Activated T-cell treated with anti-CD3 and anti-CD28 coated beads for 1 hour (primary cell): ENCODE results near the gene BOD1L1.

Source experiments
- DNase-seq: peaks from one replicate; pipeline ENCODE4 v3.0.0-alpha.2; 2020; ENCODE audit warnings: low read depth

Gene BOD1L1

GRCh38 chr4:13558881-13559280 is 68.6 kb downstream of the BOD1L1 start:
- no peak for DNase-seq

GRCh38 chr4:13555325-13555724 is 72.2 kb downstream of the BOD1L1 start:
- DNase-seq, result no peak

DNA sequence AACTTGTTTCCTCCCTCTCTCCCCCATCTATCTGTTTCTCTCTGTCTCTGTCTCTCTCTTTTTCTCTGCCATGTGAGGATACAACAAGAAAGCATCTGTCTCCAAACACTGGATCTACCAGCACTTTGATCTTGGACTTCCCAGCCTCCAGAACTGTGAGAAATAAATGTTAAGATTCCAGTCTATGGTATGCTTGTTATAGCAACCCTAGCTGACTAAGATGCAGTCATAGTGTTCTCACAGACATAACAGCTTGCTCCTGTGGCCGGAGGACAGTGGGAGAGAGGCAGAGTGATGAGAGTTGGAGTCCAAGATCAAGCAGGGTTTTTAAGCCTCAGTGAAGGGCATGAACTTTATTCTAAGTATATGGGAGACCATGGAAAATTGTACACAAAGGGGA is 74.4 kb downstream of the BOD1L1 start:
- no peak for DNase-seq

DNA sequence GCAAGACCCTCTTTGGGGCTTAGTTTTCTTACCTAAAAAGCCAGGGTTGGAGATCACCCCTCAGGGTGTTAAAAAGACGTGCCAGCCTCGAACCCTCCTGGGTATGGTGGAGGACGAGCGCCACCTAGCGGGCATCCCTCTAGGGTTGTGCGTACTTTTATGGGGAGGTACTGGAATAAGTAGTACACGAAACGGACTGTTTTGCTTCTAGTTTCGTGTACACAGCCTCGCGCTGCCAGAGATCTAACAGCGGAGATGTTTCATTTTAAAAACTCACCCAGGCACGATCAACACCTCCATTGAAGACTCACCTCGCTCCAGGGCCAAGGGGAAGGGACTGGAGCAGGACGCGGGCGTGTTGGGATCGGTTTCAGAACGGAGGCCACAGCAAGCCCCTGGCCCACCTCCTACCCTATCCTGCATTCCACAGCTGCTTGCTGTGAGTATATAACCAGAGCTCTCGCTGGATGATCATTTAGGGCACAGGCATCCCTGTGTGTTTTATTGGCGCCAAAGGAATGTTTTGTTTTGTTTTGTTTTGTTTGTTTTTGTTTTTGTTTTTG is 78.5 kb downstream of the BOD1L1 start:
- DNase-seq, result peak; percentile 79

- no peak for DNase-seq
Observed at GRCh38 chr4:13548059-13548983, 79.2 kb downstream of the BOD1L1 start.

DNA sequence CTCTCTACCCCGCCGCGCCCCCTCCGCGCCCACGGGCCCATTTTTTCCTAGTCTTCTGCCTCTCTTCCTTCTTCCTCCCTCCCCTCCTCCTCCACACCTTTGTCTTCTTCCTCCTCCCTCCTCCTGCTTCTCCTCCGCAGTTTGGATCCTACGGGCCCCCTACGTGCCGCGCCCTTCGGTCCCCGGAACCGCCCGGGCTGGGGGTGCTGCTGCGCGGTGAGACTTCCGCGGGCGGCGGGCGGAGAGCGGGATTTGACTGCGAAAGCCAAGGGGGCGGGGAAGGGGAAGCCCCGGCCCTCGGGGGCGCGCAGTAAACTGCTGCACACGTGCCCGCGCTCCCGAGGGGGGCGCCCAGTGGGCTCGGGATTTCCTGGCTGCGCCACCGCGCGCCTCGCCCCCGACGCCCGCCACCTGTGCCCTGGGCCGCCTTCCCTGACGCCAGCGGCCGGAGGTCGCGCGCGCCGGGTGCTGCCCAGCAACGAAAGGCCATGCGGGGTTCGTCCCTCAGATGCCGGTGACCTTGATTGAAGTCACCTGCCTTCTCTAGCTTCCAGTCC is 80.0 kb downstream of the BOD1L1 start:
- DNase-seq, result no peak

DNA sequence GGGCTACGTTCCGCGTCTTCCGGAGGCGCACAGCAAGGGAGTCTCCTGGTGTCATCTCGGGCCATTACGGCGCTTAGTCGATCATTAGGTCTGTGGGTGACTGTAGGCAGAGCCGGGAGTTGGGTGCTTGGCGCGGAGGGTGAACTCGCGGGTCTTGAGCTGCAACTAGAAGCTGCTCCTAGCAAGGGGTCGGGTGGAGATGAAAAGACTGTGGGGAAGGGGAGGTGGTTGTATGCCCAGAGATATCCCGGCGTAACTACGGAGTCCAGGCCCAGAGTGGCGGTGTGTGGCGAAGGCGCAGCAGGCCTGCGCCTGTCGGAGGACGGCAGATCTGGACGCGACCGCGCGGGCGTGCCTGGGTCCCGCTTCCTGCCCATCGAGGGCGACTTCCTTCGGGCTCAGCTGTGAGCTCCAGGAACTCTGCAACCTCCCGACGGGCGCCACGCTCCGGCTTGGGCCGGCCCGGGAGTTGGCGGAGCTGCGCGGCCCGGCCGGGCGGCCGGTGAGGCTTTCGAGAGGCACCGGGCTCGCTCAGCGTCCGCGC is 80.5 kb downstream of the BOD1L1 start:
- no peak for DNase-seq

DNA sequence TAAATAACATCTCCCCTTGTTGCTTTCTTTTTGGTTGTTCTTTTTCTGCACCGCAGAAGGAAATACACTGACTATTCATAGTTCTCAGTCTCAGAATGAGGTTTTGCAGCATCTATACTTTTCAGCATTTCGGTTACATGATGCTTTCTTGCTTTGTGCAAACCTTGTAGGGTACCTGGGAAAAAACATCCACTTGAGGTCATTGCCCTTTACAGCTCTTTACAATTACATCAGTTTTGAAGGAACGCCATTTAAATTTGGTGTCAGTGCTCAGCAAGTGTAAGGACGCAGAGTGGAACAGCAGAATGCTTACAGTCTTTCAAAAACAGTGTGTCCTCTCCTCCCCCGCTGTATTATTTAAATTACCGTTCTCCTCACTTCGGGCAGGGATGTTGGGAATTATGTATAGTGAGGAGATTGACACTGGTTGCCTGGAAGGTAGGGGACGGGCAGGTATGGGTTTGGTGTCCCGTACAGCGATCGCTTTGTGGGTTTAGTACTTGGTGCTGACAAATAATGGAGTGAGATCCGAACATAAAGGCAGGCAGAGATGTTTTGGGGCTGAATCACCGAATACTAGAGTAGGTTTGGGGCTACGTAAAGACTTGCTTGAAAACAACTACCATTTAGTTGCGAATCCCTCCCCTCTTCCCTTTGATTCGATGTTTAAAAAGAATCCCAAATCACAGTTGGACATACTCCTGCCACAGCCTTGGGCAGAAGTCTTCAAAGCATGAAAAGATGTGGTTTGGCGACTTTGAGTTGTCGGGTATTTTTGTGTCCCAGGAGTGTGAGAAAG is 81.2 kb downstream of the BOD1L1 start:
- no peak for DNase-seq

DNA sequence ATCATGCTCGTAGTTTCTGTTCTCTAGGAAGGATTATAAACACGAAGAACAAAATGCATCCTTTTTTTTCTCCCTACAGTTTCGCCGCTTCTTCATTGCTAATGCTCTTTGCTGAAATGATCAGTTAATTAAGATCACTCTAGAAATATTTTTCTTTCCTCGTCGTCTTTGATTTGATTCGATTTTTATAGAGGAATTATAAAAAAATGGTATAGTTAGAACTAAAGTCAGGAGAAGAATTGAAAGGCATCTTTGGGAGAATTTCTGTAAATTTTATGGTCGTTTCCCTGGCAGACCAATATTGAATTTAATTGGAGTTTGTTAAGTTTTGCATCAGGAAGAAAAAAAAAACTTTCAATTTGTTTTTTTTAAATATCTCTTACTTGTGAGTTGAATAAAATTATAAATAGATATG is 82.1 kb downstream of the BOD1L1 start:
- no peak for DNase-seq

DNA sequence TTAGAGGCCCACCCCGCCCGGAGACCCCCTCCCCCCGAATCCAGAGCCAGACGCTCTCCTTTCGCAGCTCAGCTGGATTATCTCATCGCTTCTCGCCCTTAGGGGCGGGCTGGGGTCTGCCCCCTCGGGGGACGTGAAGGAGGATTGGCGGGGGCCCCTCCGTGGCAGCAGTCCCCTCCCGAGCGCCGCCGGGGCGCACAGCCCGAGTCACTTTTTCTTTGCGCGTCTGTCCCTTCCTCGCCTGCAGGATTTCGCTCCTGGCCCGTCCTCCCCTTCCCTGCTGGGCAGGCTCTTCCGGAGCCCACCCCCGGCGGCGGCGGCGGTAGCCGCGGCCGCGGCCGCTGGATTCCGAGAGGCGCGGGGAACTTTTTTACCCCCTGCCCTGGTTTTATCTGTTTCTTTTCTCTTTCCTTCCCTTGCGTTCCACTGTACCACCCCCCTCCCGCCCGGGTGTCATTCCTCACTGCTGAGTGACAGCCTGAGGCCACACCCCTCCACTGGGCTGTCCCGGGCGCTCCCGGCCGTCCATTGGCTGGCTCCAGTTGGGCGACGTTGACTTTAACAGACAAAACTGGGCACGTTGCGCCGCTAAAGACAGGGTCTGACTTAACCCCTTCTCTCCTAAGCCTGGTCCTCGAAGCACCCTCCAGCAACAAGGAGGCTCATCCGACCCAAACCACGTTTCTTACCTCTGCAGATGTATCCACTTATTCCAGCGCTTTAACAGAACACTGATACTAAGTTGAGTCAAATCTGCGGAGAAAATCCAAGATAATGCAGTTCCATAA is 82.7 kb downstream of the BOD1L1 start:
- no peak for DNase-seq

DNA sequence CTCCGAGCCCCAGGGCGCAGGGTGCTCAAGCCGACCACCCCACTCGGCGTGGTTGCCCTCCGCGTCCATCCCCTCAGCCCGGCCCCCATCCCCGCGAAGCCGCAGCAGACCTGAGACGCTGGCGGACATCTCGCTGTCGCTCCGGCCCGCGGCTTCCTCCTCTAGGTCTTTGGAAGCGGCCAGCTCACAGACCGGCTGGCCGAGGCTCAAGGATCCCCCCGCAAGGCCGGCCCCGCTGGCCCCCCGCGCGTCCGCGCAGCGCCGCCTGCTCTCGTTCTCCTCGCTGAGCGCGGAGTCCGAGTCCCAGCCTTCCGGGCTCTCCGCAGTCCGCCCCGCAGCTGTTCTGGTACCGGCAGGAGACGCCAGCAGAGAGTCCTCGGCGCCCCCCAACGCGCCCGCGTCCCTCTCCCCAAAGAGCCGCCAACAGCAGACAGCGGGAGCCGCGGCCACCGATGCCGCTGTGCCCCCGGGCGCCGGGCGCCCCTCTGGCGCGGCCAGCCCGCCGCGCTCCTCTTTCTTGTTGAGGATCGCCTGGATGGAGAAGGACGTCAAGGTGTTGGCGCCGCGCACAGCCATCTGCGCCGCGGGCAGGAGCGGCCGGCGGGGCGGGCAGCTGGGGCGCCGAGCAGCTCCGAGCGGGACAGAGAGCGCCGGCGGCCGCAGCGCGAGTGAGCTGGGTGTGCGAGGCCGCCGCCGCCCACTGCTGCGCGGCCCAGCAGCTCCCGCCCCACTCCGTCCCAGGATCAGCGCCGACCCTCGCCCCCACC is 83.5 kb downstream of the BOD1L1 start, which contains the start of gene NKX3-2:
Gene NKX3-2 (minus strand): TSS at position 670 of the 767 bp plus-strand sequence. CDS start 94 bp downstream, at position 576.
- DNase-seq, result no peak

- DNase-seq, result no peak
Observed at GRCh38 chr4:13543032-13543838, 84.3 kb downstream of the BOD1L1 start.

DNA sequence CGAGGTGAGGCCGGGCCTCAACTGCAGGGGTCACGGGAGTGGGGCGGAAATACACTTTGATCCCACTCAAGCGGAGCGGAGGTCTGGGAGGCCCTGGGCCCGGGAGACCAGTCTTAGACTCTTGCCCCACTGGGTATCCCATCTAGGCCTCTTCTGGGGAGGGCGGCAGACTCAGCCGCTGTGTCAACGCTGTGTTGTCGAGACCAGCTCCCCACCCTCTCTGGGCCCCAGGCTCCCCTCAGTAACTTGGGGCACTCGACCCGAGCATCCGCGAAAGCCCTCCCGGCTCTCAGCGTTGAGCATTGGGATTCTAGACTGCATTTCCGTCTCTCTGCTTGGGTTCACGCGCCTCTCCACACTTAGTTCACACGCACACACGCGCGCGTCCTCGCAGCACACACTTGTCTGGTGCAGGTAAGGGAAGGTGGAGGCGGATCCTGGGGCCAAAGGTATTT is 84.9 kb downstream of the BOD1L1 start:
- DNase-seq, result no peak

DNA sequence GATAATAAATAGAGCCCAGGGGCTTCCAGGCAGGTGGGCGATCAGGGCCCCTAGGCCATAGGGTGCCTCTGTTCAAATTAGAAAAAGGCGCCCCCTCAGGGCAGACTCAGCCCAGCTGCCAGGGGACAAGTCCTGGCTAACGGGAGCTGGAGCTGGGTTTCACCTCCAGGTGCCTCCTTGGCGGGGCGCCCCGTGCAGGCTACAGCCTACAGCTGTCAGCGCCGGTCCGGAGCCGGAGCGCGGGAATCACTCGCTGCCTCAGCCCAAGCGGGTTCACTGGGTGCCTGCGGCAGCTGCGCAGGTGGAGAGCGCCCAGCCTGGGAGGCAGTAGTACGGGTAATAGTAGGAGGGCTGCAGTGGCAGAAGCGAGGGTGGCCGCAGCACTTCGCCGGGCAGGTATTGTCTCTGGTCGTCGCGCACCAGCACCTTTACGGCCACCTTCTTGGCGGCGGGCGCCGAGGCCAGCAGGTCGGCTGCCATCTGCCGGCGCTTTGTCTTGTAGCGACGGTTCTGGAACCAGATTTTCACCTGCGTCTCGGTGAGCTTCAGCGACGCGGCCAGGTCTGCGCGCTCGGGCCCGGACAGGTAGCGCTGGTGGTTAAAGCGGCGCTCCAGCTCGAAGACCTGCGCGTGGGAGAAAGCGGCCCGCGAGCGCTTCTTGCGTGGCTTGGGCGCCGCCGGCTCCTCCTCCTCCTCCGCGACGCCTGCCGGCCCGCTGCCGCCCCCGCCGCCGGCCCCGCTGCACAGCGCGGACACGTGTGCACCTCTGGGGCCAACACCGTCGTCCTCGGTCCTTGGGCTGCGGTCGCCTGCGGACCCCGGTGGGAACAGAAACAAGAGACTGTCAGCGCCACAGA is 85.6 kb downstream of the BOD1L1 start:
- no peak for DNase-seq

DNA sequence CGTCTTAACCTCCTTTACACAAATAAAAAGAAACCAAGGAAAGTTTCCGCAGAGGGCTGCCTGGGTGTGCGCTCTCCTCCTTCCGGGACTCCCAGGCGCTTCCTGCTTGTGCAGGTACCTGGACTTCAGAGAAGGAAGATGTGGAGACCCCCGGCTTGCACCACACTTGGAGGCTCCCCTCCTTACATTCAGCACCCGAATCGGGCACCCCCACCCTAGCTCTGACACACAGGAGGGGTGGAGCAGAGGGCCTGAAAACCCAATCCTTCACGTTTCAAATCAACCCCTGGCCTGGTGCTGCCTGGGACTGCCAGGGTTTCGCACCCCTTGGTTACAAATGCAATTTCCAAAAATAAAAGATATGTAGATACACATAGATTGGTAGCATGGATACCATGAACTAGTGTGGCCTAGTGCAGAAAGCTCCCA is 86.3 kb downstream of the BOD1L1 start:
- no peak for DNase-seq

- no peak for DNase-seq
Observed at GRCh38 chr4:13540446-13541175, 86.9 kb downstream of the BOD1L1 start.

- DNase-seq, result no peak
Observed at GRCh38 chr4:13539619-13540445, 87.7 kb downstream of the BOD1L1 start.
